Measurements from ENCODE around the gene ANXA2R.
"Not testable (repeated sequence)": the region's sequence is repeated elsewhere in the genome, so short reads cannot be mapped to it uniquely, and the experiment has no call there.

Gene ANXA2R

DNA sequence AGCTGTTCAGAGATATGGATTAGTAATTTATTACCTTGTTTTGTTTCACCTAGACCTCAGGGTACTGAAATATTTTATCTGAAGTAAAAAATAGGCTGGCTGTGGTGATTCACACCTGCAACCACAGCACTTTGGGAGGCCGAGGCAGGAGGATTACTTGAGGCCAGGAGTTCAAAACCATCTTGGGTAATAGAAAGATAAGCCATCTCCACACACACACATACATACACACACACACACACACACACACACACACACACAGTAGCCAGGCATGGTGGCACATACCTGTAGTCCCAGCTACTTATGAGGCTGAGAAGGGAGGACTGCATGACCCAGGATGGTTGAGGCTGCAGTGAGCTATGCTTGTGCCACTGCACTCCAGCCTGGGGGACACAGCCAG lies 3.7 kb downstream of the ANXA2R start:
- DNase-seq (ENCODE audit: low read depth in 2 of 2), result no peak

DNA sequence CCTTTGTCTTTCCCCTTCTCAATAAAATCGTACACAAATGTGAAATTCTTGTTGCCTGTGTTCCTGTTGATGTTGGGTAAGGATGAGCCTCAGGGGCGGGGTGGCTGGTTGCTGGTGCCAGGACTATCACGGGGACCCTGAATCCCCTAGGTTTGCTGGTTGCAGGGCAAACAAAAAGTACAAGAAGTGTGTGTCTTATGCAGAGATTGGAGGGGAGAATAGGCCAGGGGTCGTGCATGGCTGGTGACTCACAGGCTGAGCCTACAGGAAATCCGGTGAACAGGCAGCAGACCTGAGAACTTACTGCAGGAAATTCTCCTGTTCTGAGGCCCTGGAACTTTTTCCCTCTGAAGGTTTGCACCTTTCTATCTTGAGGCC lies 5.5 kb downstream of the ANXA2R start:
- no peak for DNase-seq (ENCODE audit: low read depth in 2 of 2)

DNA sequence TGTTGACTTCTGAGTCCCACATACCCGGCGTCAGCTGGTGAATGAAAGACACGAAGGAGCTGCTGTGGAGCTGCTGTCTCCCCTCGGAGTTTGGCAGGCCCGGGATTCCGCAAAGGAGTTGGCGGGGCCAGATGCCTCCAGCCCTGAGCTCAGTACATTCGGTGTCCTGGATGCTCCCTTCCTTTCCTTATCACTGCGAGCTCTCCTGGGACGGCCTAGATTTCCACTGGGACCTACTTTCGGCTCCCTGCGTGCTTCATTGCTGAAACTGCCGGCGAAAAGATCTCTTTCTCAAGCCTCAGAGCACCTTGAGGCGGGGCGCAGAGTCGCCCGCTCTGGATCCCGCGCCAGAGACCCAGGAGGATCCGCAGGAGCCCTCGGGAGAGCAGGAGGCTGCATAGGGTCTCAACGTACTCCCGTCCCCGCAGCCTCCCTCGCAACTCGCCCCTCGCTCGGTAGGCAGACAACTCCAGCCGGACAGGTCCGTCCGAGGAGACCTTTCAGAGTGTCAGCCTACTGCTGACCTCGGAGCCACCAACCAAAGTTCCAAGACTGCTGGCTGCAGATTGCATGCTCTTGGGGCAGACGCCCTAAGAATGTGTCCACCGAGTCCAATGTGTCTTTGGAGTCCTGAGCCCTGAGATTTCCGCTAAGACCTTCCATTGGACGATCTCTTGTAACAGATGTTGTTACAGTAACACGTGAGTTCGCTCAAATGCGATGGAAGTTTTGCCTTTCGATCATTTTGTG lies 6.1 kb downstream of the ANXA2R start:
- no peak for DNase-seq (ENCODE audit: low read depth in 2 of 2)

DNA sequence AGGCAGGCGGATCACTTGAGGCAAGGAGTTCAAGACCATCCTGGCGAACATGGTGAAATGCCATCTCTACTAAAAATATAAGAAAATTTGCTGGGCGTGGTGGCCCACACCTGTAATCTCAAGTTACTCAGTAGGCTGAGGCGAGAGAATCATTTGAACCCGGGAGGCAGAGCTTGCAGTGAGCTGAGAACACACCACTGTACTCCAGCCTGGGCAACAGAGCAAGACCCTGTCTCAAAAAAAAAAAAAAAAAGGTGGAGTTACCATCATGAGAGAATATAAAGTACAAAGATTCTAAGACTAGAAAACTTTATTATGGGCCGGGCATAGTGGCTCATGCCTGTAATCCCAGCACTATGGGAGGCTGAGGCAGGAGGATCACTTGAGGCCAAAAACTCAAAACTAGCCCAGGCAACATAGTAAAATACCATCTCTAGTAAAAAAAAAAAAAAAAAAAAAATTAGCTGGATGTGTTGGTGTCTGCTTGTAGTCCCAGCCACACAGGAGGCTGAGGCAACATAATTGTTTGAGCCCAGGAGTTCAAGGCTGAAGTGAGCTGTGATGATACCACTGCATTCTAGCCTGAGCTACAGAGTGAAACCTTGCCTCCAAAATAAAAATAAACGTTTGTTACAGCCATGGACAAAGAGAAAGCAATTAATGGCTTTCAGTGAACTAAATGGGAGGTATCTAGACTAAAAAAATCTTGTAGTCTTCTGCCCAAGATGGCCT lies 12.9 kb downstream of the ANXA2R start:
- DNase-seq (ENCODE audit: low read depth in 2 of 2), result no peak

DNA sequence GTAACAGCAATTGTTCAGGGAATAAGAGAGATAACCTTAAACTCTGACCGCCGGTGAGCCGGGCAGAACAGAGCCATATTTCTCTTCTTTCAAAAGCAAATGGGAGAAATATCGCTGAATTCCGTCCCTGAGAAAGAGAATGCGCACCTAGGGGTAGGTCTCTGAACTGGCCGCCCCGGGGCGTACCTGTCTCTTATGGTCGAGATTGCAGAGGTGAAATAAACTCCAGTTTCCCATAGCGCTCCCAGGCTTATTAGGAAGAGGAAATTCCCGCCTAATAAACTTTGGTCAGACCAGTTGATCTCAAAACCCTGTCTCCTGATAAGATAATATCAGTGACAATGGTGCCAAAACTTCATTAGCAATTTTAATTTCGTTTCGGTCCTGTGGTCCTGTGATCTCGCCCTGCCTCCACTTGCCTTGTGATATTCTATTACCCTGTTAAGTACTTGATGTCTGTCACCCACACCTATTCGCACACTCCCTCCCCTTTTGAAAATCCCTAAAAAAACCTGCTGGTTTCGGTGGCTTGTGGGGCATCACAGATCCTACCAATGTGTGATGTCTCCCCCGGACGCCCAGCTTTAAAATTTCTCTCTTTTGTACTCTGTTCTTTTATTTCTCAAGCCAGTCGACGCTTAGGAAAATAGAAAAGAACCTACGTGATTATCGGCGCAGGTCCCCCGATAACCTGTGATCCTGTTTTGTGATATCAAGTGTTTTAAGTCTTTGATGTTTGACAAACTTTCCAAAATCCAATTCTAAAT lies 14.8 kb downstream of the ANXA2R start:
- not testable (repeated sequence) for DNase-seq (ENCODE audit: low read depth in 2 of 2)

DNA sequence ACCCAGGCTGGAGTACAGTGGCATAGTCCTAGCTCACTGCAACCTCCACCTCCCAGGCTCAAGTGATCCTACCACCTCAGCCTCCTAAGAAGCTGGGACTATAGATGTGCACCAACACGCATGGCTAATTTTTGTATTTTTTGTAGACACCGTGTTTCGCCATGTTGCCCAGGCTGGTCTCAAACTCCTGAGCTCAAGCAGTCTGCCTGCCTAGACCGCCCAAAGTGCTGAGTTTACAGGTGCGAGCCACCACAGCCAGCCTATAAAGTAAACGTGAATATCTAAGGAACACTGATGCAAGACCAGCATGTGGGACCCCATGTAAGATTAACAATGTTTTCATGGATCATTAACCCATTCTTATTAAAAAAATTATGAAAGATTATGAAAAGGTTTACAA lies 15.9 kb downstream of the ANXA2R start:
- no peak for DNase-seq (ENCODE audit: low read depth in 2 of 2)

DNA sequence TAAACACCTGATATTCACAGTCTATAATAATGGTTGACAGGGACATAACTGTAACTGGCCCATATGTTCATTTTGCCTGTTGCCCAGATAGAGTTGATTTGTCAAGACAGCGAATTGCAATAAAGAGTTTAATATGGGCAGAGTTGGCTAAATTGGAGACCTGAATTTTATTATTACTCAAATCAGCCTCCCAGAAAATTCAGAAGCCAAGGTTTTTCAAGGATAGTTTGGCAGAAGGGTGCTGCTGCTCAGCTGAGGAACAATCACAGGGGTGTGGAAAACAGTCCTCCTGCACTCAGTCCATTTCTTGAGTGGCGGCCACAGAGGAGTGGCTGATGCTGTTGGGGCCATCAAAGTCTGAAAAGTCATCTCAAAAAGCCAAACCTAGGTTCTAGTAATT lies 19.0 kb downstream of the ANXA2R start:
- no peak for DNase-seq (ENCODE audit: low read depth in 2 of 2)

DNA sequence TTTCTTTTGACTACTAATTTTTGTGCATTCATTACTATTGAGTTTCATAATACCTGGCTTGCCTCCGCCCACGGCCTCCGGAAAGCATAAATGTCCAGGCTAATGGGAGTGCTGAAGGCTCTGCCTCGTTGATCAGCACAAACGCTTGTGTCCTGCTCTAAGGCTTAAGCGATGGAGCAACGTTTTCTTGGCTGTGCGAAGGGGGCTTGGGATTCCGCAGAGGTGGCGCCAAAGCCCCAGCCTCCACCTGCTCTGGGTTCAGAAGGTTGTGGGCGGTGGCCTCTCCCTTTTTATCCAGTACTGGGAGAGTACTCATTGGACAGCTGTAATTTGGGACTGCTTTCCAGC lies 19.7 kb downstream of the ANXA2R start:
- DNase-seq (ENCODE audit: low read depth in 2 of 2), result no peak

DNA sequence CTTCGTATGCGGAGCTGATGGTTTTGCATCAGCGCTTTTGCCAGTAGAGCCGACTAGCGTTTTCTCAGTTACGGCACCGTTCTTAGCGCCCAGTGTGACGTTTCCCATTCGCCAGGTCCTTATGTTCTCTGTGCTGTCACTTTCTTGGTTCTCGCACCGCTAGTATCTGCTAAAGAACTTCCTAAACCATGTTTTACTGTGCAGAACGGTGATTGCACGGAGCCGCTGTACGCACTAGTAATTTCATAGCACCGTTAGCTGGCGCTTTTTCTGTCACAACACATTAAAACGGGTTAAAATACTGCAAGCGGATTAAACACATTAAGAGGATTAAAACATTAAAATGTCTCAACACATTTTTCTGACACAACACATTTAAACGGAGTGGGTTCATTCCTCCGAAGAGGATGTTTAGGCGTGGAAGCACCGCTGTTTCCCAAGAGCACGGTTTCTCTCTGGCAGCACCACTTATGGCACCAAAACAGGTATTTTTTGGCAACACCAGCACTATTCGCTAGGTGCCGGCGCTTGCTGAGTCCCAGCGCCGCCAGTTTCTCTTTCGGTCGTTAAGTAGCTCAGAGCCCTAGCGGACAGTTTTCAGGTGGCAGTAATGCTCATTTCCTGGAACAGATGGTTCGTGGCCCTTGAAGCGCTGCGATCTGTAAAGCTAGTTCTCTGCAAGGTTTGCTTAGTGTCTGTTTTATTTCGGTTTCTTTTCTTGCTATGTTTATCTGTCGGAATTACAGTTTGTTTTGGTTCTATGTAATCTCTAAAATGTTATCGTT lies 20.3 kb downstream of the ANXA2R start:
- peak; percentile 45 to 61 for DNase-seq (ENCODE audit: low read depth in 2 of 2)

DNA sequence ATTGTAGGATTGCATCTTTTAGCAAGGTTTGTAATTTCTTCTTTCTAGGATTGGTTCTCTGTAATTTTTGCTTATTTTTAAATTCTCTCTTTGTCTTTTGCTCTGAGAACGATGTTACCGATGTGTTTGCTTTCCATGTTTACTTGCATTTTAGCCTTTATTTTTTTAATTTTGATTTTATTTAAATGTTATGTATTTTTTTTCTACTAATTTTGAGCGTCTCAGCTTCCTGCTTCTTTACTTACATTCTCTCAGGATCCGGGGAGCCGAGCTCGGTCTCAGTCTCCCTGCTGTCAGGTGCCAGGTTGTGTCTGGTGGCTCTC lies 20.9 kb downstream of the ANXA2R start:
- DNase-seq (ENCODE audit: low read depth in 2 of 2), result no peak

DNA sequence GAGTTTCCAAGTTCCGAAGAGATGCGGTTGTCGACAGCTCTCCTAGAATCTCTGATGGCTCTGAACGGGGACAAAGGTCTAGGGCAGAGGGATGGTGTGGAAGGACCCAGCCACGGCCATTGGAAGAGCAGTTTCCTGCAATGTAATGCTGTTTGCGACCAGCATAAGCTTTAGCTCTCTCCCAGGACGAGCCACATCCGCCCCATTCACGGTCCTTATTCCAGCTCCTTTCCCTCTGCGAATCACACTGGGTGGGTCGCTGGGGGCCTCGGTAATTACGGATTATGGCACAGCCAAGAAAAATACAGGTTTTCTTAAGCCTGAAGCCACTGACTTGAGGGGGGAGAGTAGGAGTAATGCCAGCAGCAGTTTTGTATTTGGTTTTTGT lies 22.7 kb downstream of the ANXA2R start:
- no peak for DNase-seq (ENCODE audit: low read depth in 2 of 2)

DNA sequence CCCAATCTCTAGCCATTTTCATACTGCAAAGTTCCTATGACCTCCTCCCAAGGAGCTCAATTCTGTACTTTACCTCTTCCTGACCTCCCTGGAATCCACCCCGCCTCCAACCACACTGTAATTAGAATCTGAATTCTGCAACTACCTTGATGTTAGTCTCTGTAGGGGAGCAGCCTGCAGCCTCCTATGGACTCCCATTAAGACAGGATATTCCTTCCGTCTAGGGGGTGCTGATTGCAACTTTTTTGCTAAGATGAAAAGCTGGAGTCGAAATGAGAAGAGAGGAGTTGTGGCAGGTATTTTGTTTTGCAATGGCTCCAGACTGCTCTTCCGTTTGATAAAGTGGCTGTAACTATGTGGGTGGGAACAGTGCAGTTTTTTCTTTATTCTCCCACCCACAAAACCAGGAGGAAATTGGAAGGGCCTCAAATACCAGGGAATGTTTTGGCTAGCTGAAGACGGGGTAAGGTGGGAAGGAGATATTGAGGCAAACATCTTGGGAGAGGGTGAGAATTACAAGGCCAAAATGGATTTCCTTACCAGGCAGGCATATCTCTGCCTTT lies 23.8 kb downstream of the ANXA2R start:
- no peak for DNase-seq (ENCODE audit: low read depth in 2 of 2)

DNA sequence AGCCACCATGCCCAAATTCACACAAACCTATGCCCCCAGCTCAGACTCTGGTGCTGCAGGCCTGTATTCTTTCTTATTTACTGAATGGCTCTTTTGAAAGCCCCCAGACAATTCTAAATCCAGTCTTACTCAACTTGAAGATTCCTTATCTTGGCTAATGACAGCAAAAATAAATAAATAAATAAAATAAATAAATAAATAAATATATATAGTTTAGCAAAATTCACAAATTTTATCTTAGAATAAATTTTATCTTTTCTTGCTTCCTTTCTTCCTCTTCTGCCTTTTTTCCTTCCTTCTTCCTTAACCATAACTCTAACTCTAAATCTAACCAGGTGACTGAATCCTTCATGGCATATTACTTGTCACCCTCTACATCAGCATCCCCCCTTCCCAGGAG lies 25.6 kb downstream of the ANXA2R start:
- DNase-seq (ENCODE audit: low read depth in 2 of 2), result no peak

DNA sequence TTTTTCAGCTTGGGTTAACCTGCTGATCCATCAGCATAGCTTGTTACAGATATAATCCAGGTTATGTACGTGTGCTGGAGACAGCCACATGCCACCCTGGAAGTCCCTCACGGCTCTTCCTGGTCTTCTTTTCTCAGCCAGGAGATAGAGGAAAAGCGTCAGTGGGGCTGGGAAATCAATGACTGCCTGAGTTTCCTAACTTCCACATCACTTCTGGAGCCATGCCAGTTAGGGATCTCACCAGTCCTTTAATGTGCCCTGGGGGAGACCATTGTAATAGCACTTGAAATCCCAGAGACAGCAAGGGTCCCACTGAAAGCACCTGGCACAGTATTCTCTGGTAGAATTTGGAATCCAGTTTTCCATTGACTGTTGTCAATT lies 29.2 kb downstream of the ANXA2R start:
- no peak for DNase-seq (ENCODE audit: low read depth in 2 of 2)

DNA sequence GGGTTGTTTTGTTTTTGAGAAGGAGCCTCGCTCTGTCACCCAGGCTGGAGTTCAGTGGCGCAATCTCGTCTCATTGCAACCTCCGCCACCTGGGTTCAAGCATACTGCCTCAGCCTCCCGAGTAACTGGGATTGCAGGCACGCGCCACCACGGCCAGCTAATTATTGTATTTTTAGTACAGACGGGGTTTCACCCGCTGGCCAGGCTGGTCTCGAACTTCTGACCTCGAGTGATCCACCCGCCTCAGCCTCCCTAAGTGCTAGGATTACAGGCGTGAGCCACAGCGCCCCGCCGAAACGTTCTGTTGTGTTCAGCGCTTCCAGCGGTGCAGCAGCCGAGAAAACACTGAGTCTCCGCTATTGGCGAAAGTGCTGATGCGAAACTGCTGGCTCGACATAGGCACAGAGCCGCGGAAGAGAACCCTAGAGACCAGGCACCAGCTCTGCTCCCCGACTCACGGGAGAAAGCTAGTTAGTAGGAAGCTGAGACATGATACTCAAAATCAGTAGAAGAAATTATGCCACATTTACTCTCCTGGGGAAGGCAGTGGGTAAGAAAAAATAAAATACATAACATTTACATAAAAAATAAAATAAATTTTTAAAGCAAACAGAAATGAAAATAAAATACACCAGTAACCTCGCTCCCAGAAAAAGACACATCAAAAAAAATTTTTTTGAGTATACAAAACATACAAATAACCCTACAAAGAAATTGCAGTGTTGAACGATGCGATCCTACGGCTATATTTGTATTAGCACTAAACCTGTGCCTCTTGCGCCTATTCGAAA lies 31.6 kb downstream of the ANXA2R start:
- peak; percentile 77 to 86 for DNase-seq (ENCODE audit: low read depth in 2 of 2)

DNA sequence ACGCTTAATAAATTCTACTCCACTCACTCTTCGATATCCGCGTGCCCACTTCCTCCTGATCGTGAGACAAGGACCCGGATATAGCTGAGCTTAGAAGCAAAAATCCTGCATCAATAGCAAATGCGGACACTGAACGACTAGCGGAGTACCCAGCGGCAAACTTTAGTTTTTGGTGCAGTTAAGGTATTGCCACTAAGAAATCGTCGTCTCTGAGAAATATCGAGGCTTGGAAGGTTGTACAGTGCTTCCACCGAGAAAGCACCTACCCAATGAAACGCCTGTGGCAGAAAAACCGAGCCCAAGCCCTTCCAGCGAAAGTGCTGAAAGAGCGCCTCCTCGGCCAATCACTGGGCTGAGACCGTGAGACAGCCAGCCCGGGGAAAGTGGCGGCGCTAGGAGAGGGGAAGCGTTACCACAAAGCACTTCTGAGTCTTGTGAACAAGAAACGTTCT lies 32.2 kb downstream of the ANXA2R start:
- peak in 1 of 2 donors; percentile 54 for DNase-seq (ENCODE audit: low read depth in 2 of 2)

DNA sequence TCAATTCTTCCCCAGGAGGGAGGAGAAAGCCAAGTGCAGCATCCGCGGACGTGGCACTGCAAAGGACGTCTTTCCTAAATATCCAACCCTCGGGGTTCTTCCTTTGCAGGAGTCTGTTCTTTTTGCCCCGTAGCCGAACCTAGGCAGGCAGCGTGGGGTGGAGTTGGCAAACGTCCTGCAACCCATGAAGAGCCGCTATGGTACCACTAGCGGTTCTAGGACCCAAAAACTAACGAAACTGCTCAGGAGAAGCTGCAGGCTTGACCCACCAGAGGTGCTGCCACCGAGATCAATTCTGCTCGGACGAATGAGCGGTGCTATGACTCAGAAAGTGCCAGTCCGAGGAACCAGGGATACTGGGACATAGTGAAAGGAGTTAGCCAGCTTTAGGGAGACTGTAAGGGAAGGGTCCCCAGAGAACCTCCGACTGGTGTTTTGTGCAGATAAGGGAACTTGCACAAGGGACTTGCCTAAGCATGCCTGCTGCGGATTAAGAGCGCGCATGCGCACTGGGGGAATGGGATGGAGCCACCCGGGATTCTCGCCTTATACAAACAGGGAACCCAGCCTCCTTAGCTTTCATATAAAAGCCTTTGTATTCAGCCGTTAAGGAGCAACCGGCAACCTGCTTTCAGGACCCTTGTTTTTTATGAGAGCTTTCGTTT lies 32.7 kb downstream of the ANXA2R start:
- DNase-seq (ENCODE audit: low read depth in 2 of 2), result no peak

DNA sequence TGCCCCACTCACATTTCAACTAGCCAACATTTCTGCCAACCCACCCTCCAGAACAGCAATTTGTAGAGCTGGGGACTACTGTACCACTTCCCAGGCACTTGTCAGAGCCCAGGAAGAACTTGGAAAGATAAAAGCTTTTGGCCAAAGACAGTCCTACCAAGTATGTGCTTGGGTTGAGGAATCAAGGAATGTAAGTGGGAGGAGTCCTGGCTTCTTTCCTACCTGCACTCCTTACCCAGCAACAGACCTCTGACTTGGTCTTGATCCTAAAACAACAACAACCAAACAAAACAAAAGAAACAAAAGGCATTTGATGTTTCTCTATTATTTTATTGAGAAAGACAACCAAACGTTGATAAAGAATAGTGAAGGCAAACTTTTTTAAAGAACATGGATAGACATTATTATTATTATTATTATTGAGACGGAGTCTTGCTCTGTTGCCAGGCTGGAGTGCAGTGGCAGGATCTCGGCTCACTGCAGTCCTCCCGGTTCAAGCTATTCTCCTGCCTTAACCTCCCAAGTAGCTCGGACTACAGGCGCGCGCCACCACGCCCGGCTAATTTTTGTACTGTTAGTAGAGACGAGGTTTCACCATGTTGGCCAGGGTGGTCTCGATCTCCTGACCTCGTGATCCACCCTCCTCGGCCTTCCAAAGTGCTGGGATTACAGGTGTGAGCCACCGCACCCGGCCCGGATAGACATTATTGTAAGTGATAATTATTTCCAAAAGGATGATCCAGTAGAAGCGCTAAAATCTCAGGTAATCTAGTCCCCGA lies 33.5 kb downstream of the ANXA2R start:
- DNase-seq (ENCODE audit: low read depth in 2 of 2), result no peak

DNA sequence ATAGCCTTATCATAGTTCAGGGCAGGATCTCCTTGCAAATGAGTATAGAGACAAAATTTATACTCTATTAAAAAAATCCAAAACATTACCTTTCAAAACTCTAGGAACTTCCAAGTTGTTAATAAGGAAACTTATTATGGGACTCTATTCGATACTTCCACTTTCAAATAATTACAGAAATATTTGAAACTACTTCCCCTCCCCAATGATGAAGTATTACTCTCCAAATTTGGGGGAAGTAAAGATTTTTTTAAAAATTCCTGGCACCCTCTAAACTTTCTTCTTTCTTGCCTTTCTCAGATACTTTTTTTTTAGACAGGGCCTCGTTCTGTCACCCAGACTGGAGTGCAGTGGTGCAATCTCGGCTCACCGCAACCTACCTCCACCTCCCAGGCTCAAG lies 35.1 kb downstream of the ANXA2R start:
- no peak for DNase-seq (ENCODE audit: low read depth in 2 of 2)

DNA sequence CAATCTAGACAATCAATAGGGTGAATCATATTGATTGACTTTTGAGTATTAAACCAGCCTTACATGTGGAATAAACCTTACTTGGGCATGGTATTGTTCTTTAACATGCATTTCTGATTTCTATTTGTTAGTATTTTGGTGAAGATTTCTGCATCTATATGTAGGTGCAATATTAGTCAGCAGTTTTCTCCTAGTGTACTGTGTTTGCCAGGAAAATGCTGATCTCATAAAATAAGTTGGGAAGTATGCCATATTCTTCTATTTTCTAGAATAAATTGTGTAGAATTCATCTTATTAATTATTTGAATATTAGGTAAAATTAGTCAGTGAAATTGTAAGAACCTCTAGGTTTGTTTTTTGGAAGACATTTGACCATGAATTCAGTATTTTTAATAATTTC lies 38.4 kb downstream of the ANXA2R start:
- DNase-seq (ENCODE audit: low read depth in 2 of 2), result no peak
